Fibroblast of the aortic adventitia (primary cell): Measurements from ENCODE around the gene CDC14B. TPM values are rescaled to one million over a fixed set of nuclear protein-coding genes. Genes with fewer than 3 reads are reported as not detected.
"Not testable (repeated sequence)": the region's sequence is repeated elsewhere in the genome, so short reads cannot be mapped to it uniquely, and the experiment has no call there.

Experiments used
- DNase-seq: peaks from one replicate; pipeline ENCODE4 v3.0.0-alpha.2; 2010; ENCODE audit warnings: low read depth
- H3K4me3 ChIP-seq: 2 replicates; pipeline ENCODE4 v1.5.1; 2011; ENCODE audit warnings: low read depth, mild to moderate bottlenecking, control low read depth, low read length, moderate library complexity
- CTCF ChIP-seq: IDR thresholded peaks from 2 replicates; pipeline ENCODE4 v1.5.1; 2011; ENCODE audit warnings: mild to moderate bottlenecking, low read length, control low read depth, inconsistent platforms; ENCODE audit not compliant: insufficient read depth
- total RNA-seq: library from RNA; depleted of rRNA; stranded (reverse); fragments of >200 nt; gene quantifications from 2 replicates; pipeline ENCODE4 v1.2.3, GENCODE V29; 2012; ENCODE audit warnings: low replicate concordance

The CDC14B gene
- total RNA-seq, 1 donor: 31.5 TPM

GRCh38 chr9:96616817-96617438 is 2.7 kb downstream of the CDC14B start:
- no peak for TF ChIP-seq CTCF
- DNase-seq: no peak
- no peak overlapping the region for H3K4me3 ChIP-seq

- no peak for DNase-seq
- TF ChIP-seq CTCF: no peak
- no peak overlapping the region for H3K4me3 ChIP-seq
Observed at GRCh38 chr9:96615411-96615810, 4.2 kb downstream of the CDC14B start.

GRCh38 chr9:96614664-96615063 is 5.0 kb downstream of the CDC14B start:
- not testable (repeated sequence) for DNase-seq, H3K4me3 ChIP-seq

GRCh38 chr9:96612966-96613589 is 6.6 kb downstream of the CDC14B start:
- peak; percentile 43 for DNase-seq
- H3K4me3 ChIP-seq: no peak overlapping the region
- TF ChIP-seq CTCF: no peak

- H3K4me3 ChIP-seq: peak overlapping the region; percentile 26
- DNase-seq: peak; percentile 80
- TF ChIP-seq CTCF: no peak
Observed at GRCh38 chr9:96612105-96612965, 7.3 kb downstream of the CDC14B start.

GRCh38 chr9:96611302-96611701 is 8.3 kb downstream of the CDC14B start:
- H3K4me3 ChIP-seq: no peak overlapping the region

More at GRCh38 chr9:96611302-96611701, 8.3 kb downstream of the CDC14B start:
- TF ChIP-seq CTCF: no peak
- no peak for DNase-seq
